HG02938 (cell line): ENCODE results near the gene APOBR.
"Not testable (repeated sequence)": the region's sequence is repeated elsewhere in the genome, so short reads cannot be mapped to it uniquely, and the experiment has no call there.

ENCODE experiments used
- ATAC-seq: cut with Tn5 transposase; IDR thresholded peaks from one replicate; pipeline ENCODE4 v1.9.1; 2021; ENCODE audit warnings: mild to moderate bottlenecking, moderate library complexity; ENCODE audit not compliant: unreplicated experiment

The APOBR gene

GRCh38 chr16:28498666-28499381 lies 4.4 kb downstream of the APOBR start:
- no peak for ATAC-seq

- ATAC-seq = no peak
Observed at GRCh38 chr16:28499854-28500253, 5.4 kb downstream of the APOBR start.

GRCh38 chr16:28500476-28501180 lies 6.2 kb downstream of the APOBR start:
- not testable (repeated sequence) for ATAC-seq

- ATAC-seq = no peak
Observed at GRCh38 chr16:28501258-28502232, 7.1 kb downstream of the APOBR start.

GRCh38 chr16:28502290-28502689 lies 7.8 kb downstream of the APOBR start:
- ATAC-seq = no peak

GRCh38 chr16:28503470-28504259 lies 9.2 kb downstream of the APOBR start:
- no peak for ATAC-seq

GRCh38 chr16:28504707-28505404 lies 10.4 kb downstream of the APOBR start:
- no peak for ATAC-seq

- no peak for ATAC-seq
Observed at GRCh38 chr16:28505489-28506137, 11.2 kb downstream of the APOBR start.

GRCh38 chr16:28511031-28511430 lies 16.6 kb downstream of the APOBR start:
- ATAC-seq = no peak

- no peak for ATAC-seq
Observed at GRCh38 chr16:28511801-28512789, 17.7 kb downstream of the APOBR start.

GRCh38 chr16:28513484-28514181 lies 19.2 kb downstream of the APOBR start:
- no peak for ATAC-seq

- ATAC-seq = no peak
Observed at GRCh38 chr16:28514246-28514645, 19.8 kb downstream of the APOBR start.

- no peak for ATAC-seq
Observed at GRCh38 chr16:28520672-28521071, 26.2 kb downstream of the APOBR start.

- no peak for ATAC-seq
Observed at GRCh38 chr16:28521436-28521835, 27.0 kb downstream of the APOBR start.

GRCh38 chr16:28522792-28523191 lies 28.3 kb downstream of the APOBR start:
- ATAC-seq = no peak

GRCh38 chr16:28524681-28525171 lies 30.3 kb downstream of the APOBR start:
- ATAC-seq = no peak
